22Rv1 (cell line): ENCODE results near the gene PDE8A.

Experiments used
- H3K27ac ChIP-seq: fragments of 450-650 bp; 2 replicates; pipeline ENCODE4 v1.5.1; 2017
- ZFX ChIP-seq: fragments of 450-650 bp; IDR thresholded peaks from 2 replicates; pipeline ENCODE4 v1.6.1; 2017; ENCODE audit warnings: antibody characterized with exemption, borderline replicate concordance
- TF ChIP-seq, protein P1 (sequence below): fragments of 450-650 bp; IDR thresholded peaks from 2 replicates; pipeline ENCODE4 v1.5.1; 2017; ENCODE audit warnings: mild to moderate bottlenecking

PDE8A gene

DNA sequence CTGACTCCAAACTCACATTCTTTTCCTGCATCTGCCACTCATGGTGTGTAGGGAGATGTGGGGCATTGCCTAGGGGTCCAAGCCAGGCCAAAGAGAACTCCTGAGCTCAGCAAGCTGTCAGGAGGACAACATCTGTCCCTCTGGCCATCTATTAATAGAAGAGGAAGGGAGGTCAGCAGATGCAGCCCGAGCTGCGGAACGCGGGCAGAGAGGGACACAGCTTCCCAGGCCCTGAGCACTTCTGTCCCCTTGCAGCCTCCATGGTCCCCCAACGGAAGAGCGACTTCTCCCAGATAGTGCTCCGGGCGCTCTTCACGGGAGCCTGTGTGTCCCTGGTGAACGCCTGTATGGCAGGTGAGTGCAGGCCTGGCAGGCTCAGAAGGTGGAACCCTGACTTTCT, 37.3 kb upstream of the PDE8A start:
- H3K27ac ChIP-seq, result no peak overlapping the region
- no peak for TF ChIP-seq ZFX
- TF ChIP-seq, protein P1, sequence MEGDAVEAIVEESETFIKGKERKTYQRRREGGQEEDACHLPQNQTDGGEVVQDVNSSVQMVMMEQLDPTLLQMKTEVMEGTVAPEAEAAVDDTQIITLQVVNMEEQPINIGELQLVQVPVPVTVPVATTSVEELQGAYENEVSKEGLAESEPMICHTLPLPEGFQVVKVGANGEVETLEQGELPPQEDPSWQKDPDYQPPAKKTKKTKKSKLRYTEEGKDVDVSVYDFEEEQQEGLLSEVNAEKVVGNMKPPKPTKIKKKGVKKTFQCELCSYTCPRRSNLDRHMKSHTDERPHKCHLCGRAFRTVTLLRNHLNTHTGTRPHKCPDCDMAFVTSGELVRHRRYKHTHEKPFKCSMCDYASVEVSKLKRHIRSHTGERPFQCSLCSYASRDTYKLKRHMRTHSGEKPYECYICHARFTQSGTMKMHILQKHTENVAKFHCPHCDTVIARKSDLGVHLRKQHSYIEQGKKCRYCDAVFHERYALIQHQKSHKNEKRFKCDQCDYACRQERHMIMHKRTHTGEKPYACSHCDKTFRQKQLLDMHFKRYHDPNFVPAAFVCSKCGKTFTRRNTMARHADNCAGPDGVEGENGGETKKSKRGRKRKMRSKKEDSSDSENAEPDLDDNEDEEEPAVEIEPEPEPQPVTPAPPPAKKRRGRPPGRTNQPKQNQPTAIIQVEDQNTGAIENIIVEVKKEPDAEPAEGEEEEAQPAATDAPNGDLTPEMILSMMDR, result no peak

GRCh38 chr15:84944861-84945260, 36.8 kb upstream of the PDE8A start:
- no peak overlapping the region for H3K27ac ChIP-seq
- no peak for TF ChIP-seq ZFX
- TF ChIP-seq, protein P1, result no peak

DNA sequence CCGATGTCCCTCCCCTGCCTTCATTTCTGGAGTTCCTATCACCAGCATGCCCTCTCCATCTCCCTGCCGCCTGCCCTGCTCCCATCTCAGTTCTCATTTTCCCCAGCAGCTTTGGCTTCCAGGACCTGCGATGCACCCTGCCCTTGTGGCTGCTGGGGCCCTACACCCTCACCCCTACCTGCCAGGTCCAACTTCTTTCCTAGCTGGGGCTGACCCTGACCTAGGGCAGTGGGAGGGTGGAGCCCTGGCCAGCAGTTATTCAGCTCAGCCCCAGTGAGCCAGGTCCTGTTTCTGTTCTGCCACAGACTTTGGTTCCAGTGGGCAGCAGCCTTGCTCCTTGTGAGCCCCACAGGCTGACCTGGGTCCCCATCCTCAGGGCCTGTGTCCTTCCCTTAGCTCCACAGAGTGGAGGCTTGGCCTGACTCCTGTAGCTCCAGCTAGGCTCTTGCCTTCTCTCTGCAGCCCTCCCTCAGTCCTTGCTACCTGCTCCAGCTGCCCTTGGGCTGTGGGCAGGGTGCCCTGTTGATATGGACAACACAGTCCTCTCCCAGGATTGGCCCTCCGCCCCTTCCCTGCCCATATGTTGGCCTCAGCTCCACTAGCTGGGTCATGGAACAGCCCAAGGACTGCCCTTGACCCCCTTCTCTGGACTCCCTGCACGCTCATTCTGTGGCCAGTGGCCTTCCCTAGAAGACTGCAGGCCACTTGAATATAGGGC, 34.7 kb upstream of the PDE8A start:
- H3K27ac ChIP-seq, result no peak overlapping the region

GRCh38 chr15:84947947-84948830, 33.5 kb upstream of the PDE8A start:
- H3K27ac ChIP-seq, result no peak overlapping the region

More for the DNA sequence above, 34.7 kb upstream of the PDE8A start:
- no peak for TF ChIP-seq ZFX
- TF ChIP-seq, protein P1, result no peak

GRCh38 chr15:84949043-84949442, 32.6 kb upstream of the PDE8A start:
- H3K27ac ChIP-seq, result no peak overlapping the region
- TF ChIP-seq ZFX, result no peak
- TF ChIP-seq, protein P1, result no peak

More at GRCh38 chr15:84947947-84948830, 33.5 kb upstream of the PDE8A start:
- TF ChIP-seq, protein P1, result no peak
- no peak for TF ChIP-seq ZFX

GRCh38 chr15:84949845-84950569, 31.6 kb upstream of the PDE8A start:
- H3K27ac ChIP-seq, result no peak overlapping the region
- TF ChIP-seq, protein P1, result no peak
- TF ChIP-seq ZFX, result no peak
